Measurements from ENCODE around the gene ALAS1. TPM values are rescaled to one million over a fixed set of nuclear protein-coding genes. Genes with fewer than 3 reads are reported as not detected.
A peak's percentile ranks its signal among the peaks of the same experiment; 100 is the strongest.

The ALAS1 gene
- total and polyA plus RNA-seq, 2 donors (not counting 1 experiment from before 2014, with no cell fraction given), result 26.1 to 30.2 TPM

GRCh38 chr3:52230461-52230860 lies 32.5 kb downstream of the ALAS1 start:
- Histone ChIP-seq H4K20me1 (ENCODE audit: control insufficient read depth, insufficient read depth, low read length, poor library complexity, severe bottlenecking) (peaks cover 50% of the 10 kb centered on the region), H3K4me1 (ENCODE audit: control insufficient read depth in 2 of 2, insufficient read depth in 2 of 2, low read length in 2 of 2) (peaks cover 26 to 46% of the 10 kb centered on the region in 2 donors), H2AFZ (ENCODE audit: insufficient read depth, low read depth, low read length, poor library complexity, severe bottlenecking) (no peak overlapping the region), H3K9me3 (ENCODE audit: control extremely low read depth in 1 of 3, control insufficient read depth in 2 of 3, insufficient read depth in 1 of 3, low read length in 2 of 3) (no peaks in the 10 kb centered on the region), H3K4me2 (replicated peaks; ENCODE audit: low read depth, low read length, poor library complexity, severe bottlenecking) (no peak overlapping the region), H3K27me3 (replicated peaks in 1 of 4; ENCODE audit: control extremely low read depth in 1 of 4, control insufficient read depth in 3 of 4, insufficient read depth in 4 of 4, low read length in 3 of 4) (no peaks in the 10 kb centered on the region), H3K79me2 (ENCODE audit: control insufficient read depth, insufficient read depth, low read length) (peaks cover 61% of the 10 kb centered on the region), H3K27ac (ENCODE audit: low read length in 2 of 2) (no peak overlapping the region), H3K9ac (ENCODE audit: low read length) (no peak overlapping the region), H3K4me3 (ENCODE audit: control extremely low read depth in 1 of 5, extremely low read depth in 1 of 5, insufficient read depth in 1 of 5, low read depth in 2 of 5, low read length in 4 of 5) (no peak overlapping the region), H3K36me3 (replicated peaks in 1 of 2; ENCODE audit: control extremely low read depth in 1 of 2, control insufficient read depth in 1 of 2, extremely low read depth in 1 of 2, insufficient read depth in 2 of 2, low read length in 1 of 2) (peaks cover 7 to 74% of the 10 kb centered on the region in 2 experiments)
- ATAC-seq (ENCODE audit: low read depth), result no peak
- no peaks in the 10 kb centered on the region for H3K9me3 Mint-ChIP-seq (ENCODE audit: insufficient read depth)
- POLR2A ChIA-PET, result interaction anchor here (0.6 to 2.7 kb wide), 4 partner anchors 10 to 111 kb away, joined by 5 to 16 read pairs (median 11); partner anchors contain the start of gene WDR82
- peak overlapping the region; percentile 50 for H3K27ac Mint-ChIP-seq
- CTCF ChIA-PET, result interaction anchor here (0.9 to 18.5 kb wide), 11 partner anchors 8 to 218 kb away, joined by 3 to 237 read pairs (median 9); partner anchors contain the start of genes TLR9 and WDR82
- H3K27me3 Mint-ChIP-seq, result no peaks in the 10 kb centered on the region
- peak; percentile 16 for DNase-seq
- peaks cover 50% of the 10 kb centered on the region for H3K4me1 Mint-ChIP-seq
- intact Hi-C loops (cut with micrococcal nuclease), result no loop called here
- H3K4me3 Mint-ChIP-seq, result no peak overlapping the region
- TF ChIP-seq EZH2 (IDR thresholded peaks at IDR 0.05; ENCODE audit: borderline replicate concordance, insufficient read depth, low read depth, low read length, poor library complexity, severe bottlenecking), result no peak
- no peak for TF ChIP-seq CTCF (IDR thresholded peaks at IDR 0.05)
- WGBS (ENCODE audit: insufficient coverage), result 100% methylated on average over 6 of the region's 6 CpGs

DNA sequence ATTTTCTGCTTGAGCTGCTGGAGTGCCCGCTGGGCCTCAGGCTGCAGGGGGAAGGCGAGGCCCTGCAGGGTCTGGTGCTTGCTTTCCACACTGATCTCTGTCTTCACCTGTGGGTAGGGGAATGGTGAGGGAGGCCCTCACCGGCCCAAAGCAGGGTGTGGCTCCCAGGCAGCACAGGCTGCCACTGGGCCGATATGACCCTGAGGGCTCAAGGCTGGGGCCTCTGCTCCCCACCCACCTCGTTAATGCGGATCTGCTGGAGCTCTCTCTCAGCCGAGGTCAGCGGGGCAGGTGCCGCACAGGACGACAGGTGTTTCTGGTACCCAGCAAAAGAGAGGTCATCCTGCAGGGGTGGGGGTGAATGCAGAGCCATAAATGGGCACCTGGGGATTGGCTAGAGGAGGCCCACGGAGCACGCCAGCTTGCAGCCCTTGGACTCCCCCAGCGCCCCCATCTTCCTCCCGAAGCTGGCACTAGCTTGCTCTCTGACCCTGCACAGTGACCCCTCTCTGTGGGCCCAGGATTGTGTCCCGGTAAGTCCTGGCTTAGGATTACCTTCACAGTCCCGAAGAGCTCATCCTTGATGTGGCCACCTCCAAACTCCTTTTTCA lies 33.0 kb downstream of the ALAS1 start:
- H3K9me3 Mint-ChIP-seq (ENCODE audit: insufficient read depth), result no peaks in the 10 kb centered on the region
- no peaks in the 10 kb centered on the region for H3K27me3 Mint-ChIP-seq
- H4K20me1 ChIP-seq (ENCODE audit: control insufficient read depth, insufficient read depth, low read length, poor library complexity, severe bottlenecking), result peaks cover 55% of the 10 kb centered on the region
- TF ChIP-seq EZH2 (IDR thresholded peaks at IDR 0.05; ENCODE audit: borderline replicate concordance, insufficient read depth, low read depth, low read length, poor library complexity, severe bottlenecking) (no peak), CTCF (IDR thresholded peaks at IDR 0.05) (no peak)
- DNase-seq (peak; percentile 15), ATAC-seq (ENCODE audit: low read depth) (no peak)
- H3K4me1 Mint-ChIP-seq, result peaks cover 50% of the 10 kb centered on the region
- 97% methylated on average over 16 of the region's 16 CpGs for WGBS (ENCODE audit: insufficient coverage)
- H2AFZ ChIP-seq (ENCODE audit: insufficient read depth, low read depth, low read length, poor library complexity, severe bottlenecking), result no peak overlapping the region
- H3K27ac ChIP-seq (ENCODE audit: low read length in 2 of 2), result no peak overlapping the region
- H3K79me2 ChIP-seq (ENCODE audit: control insufficient read depth, insufficient read depth, low read length), result peaks cover 66% of the 10 kb centered on the region
- H3K9ac ChIP-seq (ENCODE audit: low read length), result no peak overlapping the region
- H3K27ac Mint-ChIP-seq, result peak overlapping the region; percentile 85
- ChIA-PET CTCF (interaction anchor here (0.6 to 18.5 kb wide), 24 partner anchors 9 to 219 kb away, joined by 3 to 237 read pairs (median 6); partner anchors contain the start of genes GLYCTK, TLR9 and WDR82), POLR2A (interaction anchor here (0.6 to 2.7 kb wide), 5 partner anchors 10 to 111 kb away, joined by 5 to 16 read pairs (median 9); partner anchors contain the start of gene WDR82)
- no peaks in the 10 kb centered on the region for H3K27me3 ChIP-seq (replicated peaks in 1 of 4; ENCODE audit: control extremely low read depth in 1 of 4, control insufficient read depth in 3 of 4, insufficient read depth in 4 of 4, low read length in 3 of 4)
- intact Hi-C loops (cut with micrococcal nuclease), result loop anchor here (1.0 kb wide), 3 partner anchors 8 to 108 kb away; partner anchors contain the start of gene TWF2
- H3K4me2 ChIP-seq (replicated peaks; ENCODE audit: low read depth, low read length, poor library complexity, severe bottlenecking), result peak overlapping the region; percentile 52
- no peak overlapping the region for H3K4me3 Mint-ChIP-seq
- H3K4me3 ChIP-seq (ENCODE audit: control extremely low read depth in 1 of 5, extremely low read depth in 1 of 5, insufficient read depth in 1 of 5, low read depth in 2 of 5, low read length in 4 of 5), result no peak overlapping the region
- H3K36me3 ChIP-seq (replicated peaks in 1 of 2; ENCODE audit: control extremely low read depth in 1 of 2, control insufficient read depth in 1 of 2, extremely low read depth in 1 of 2, insufficient read depth in 2 of 2, low read length in 1 of 2), result peaks cover 8 to 77% of the 10 kb centered on the region in 2 experiments
- H3K4me1 ChIP-seq (ENCODE audit: control insufficient read depth in 2 of 2, insufficient read depth in 2 of 2, low read length in 2 of 2), result peaks cover 25 to 46% of the 10 kb centered on the region in 2 donors
- no peaks in the 10 kb centered on the region for H3K9me3 ChIP-seq (ENCODE audit: control extremely low read depth in 1 of 3, control insufficient read depth in 2 of 3, insufficient read depth in 1 of 3, low read length in 2 of 3)

Data from B cell (primary cell).